GM19452 (cell line): ENCODE results near the gene PCNX2.
A peak's percentile ranks its signal among the peaks of the same experiment; 100 is the strongest.

ENCODE experiments used
- ATAC-seq: cut with Tn5 transposase; IDR thresholded peaks from one replicate; pipeline ENCODE4 v1.9.1; 2021; ENCODE audit not compliant: unreplicated experiment

PCNX2 gene

GRCh38 chr1:232943679-232944252, 351.8 kb downstream of the PCNX2 start:
- peak; percentile 49 for ATAC-seq

- ATAC-seq, result no peak
These were observed 352.9 kb downstream of the PCNX2 start for GRCh38 chr1:232942413-232943294.

GRCh38 chr1:232940262-232940661, 355.3 kb downstream of the PCNX2 start:
- ATAC-seq, result no peak

GRCh38 chr1:232939748-232940147, 355.8 kb downstream of the PCNX2 start:
- no peak for ATAC-seq

GRCh38 chr1:232938926-232939325, 356.6 kb downstream of the PCNX2 start:
- ATAC-seq, result no peak

GRCh38 chr1:232937741-232938375, 357.7 kb downstream of the PCNX2 start:
- no peak for ATAC-seq

GRCh38 chr1:232936941-232937340, 358.6 kb downstream of the PCNX2 start:
- ATAC-seq, result no peak
